ENCODE data around the gene NUPR1. TPM values are rescaled to one million over a fixed set of nuclear protein-coding genes. Genes with fewer than 3 reads are reported as not detected.

NUPR1 gene
- total and polyA plus RNA-seq, 2 of the 13 experiments (the other 11 are each of a cell fraction or from before 2014, with no cell fraction given), result 18.0 to 25.6 TPM

DNA sequence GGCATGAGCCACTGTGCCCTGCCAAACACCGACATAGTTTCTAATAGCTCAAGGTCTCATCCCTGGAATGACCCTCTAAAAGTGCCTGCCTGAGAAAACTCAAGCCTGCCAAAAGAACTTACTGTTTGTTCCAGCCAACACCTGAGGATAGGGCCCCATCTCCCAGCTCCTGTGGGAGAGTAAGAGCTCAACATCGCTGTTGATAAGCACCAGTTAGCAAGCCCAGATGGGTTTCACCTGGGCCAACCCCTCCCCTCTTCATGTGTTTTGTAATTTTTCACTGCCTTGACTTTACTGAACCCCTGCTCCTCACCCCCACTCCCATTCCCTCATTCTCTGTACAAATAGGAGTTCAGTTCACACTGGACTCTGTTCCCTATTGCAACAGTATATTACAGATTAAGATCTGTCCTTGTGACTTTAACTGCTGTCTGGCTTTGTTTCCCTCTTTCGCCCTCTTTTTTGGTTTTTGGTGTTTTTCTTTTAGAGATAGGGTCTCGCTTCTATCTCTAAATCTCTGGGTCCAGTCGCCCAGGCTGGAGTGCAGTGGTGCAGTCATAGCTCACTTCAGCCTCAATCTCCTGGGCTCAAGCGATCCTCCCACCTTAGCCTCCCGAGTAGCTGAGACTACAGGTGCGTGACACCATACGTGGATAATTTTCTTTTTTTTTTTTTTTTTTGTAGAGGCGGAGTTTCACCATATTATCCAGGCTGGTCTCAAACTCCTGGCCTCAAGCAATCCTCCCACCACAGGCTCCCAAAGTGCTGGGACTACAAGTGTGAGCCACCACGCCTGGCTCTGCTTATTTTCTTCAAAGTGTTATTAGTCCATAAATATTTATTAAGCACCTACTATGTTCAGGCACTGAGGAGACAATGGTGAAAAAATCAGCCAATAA lies 12.3 kb downstream of the NUPR1 start (continued):
- TF ChIP-seq HOXA9 (CRISPR knock-in tag; IDR thresholded peaks at IDR 0.05; ENCODE audit: borderline replicate concordance) (no peak), NR2F6 (IDR thresholded peaks at IDR 0.05) (peak; percentile 87), NR2F6 (CRISPR knock-in tag; IDR thresholded peaks at IDR 0.05) (peak; percentile 90), YY1 (IDR thresholded peaks at IDR 0.05; ENCODE audit: insufficient read depth, insufficient replicate concordance, low read depth, low read length) (no peak), YEATS2 (CRISPR knock-in tag; IDR thresholded peaks at IDR 0.05; ENCODE audit: borderline replicate concordance) (peak; percentile 65; the same call in 1 of the 2 replicates), DNMT1 (CRISPR knock-in tag; IDR thresholded peaks at IDR 0.05) (no peak), SMYD3 (CRISPR knock-in tag; IDR thresholded peaks at IDR 0.05) (peak; percentile 73; the same call in 1 of the 2 replicates), MIXL1 (CRISPR knock-in tag; IDR thresholded peaks at IDR 0.05) (peak; percentile 97), ZFP37 (CRISPR knock-in tag; IDR thresholded peaks at IDR 0.05; ENCODE audit: borderline replicate concordance) (no peak), KLF16 (CRISPR knock-in tag; IDR thresholded peaks at IDR 0.05) (peak; percentile 41 to 90; a peak in 1 of 4 replicates), ETV5 (CRISPR knock-in tag; IDR thresholded peaks at IDR 0.05; ENCODE audit: borderline replicate concordance) (peak; percentile 42; the same call in 1 of the 2 replicates), ZKSCAN8 (CRISPR knock-in tag; IDR thresholded peaks at IDR 0.05; ENCODE audit: borderline replicate concordance) (peak; percentile 95), NKX3-1 (CRISPR knock-in tag; IDR thresholded peaks at IDR 0.05) (no peak), KDM6A (CRISPR knock-in tag; IDR thresholded peaks at IDR 0.05; ENCODE audit: low read depth) (peak; percentile 99), ZNF850 (CRISPR knock-in tag; conservative IDR thresholded peaks at IDR 0.05) (no peak)
- TF ChIP-seq, protein P1, sequence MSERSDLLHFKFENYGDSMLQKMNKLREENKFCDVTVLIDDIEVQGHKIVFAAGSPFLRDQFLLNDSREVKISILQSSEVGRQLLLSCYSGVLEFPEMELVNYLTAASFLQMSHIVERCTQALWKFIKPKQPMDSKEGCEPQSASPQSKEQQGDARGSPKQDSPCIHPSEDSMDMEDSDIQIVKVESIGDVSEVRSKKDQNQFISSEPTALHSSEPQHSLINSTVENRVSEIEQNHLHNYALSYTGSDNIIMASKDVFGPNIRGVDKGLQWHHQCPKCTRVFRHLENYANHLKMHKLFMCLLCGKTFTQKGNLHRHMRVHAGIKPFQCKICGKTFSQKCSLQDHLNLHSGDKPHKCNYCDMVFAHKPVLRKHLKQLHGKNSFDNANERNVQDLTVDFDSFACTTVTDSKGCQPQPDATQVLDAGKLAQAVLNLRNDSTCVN (CRISPR knock-in tag; IDR thresholded peaks at IDR 0.05; ENCODE audit: borderline replicate concordance), result no peak
- TF ChIP-seq, protein P2, sequence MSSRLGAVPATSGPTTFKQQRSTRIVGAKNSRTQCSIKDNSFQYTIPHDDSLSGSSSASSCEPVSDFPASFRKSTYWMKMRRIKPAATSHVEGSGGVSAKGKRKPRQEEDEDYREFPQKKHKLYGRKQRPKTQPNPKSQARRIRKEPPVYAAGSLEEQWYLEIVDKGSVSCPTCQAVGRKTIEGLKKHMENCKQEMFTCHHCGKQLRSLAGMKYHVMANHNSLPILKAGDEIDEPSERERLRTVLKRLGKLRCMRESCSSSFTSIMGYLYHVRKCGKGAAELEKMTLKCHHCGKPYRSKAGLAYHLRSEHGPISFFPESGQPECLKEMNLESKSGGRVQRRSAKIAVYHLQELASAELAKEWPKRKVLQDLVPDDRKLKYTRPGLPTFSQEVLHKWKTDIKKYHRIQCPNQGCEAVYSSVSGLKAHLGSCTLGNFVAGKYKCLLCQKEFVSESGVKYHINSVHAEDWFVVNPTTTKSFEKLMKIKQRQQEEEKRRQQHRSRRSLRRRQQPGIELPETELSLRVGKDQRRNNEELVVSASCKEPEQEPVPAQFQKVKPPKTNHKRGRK (CRISPR knock-in tag; IDR thresholded peaks at IDR 0.05), result no peak
- TF ChIP-seq, protein P3, sequence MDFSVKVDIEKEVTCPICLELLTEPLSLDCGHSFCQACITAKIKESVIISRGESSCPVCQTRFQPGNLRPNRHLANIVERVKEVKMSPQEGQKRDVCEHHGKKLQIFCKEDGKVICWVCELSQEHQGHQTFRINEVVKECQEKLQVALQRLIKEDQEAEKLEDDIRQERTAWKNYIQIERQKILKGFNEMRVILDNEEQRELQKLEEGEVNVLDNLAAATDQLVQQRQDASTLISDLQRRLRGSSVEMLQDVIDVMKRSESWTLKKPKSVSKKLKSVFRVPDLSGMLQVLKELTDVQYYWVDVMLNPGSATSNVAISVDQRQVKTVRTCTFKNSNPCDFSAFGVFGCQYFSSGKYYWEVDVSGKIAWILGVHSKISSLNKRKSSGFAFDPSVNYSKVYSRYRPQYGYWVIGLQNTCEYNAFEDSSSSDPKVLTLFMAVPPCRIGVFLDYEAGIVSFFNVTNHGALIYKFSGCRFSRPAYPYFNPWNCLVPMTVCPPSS (IDR thresholded peaks at IDR 0.05), result no peak
- TF ChIP-seq, protein P4, sequence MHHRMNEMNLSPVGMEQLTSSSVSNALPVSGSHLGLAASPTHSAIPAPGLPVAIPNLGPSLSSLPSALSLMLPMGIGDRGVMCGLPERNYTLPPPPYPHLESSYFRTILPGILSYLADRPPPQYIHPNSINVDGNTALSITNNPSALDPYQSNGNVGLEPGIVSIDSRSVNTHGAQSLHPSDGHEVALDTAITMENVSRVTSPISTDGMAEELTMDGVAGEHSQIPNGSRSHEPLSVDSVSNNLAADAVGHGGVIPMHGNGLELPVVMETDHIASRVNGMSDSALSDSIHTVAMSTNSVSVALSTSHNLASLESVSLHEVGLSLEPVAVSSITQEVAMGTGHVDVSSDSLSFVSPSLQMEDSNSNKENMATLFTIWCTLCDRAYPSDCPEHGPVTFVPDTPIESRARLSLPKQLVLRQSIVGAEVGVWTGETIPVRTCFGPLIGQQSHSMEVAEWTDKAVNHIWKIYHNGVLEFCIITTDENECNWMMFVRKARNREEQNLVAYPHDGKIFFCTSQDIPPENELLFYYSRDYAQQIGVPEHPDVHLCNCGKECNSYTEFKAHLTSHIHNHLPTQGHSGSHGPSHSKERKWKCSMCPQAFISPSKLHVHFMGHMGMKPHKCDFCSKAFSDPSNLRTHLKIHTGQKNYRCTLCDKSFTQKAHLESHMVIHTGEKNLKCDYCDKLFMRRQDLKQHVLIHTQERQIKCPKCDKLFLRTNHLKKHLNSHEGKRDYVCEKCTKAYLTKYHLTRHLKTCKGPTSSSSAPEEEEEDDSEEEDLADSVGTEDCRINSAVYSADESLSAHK (CRISPR knock-in tag; IDR thresholded peaks at IDR 0.05; ENCODE audit: borderline replicate concordance), result no peak
- TF ChIP-seq, protein P5, sequence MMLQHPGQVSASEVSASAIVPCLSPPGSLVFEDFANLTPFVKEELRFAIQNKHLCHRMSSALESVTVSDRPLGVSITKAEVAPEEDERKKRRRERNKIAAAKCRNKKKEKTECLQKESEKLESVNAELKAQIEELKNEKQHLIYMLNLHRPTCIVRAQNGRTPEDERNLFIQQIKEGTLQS (CRISPR knock-in tag; IDR thresholded peaks at IDR 0.05), result peak; percentile 60; the same call in 1 of the 2 replicates
